ENCODE data around the gene SPECC1. TPM values are rescaled to one million over a fixed set of nuclear protein-coding genes. Genes with fewer than 3 reads are reported as not detected.

Gene SPECC1
- total RNA-seq, 1 donor from 2014 or later: 65.7 TPM

GRCh38 chr17:20067711-20068110, 58.6 kb downstream of the SPECC1 start:
- no peak for TF ChIP-seq CTCF (IDR thresholded peaks at IDR 0.05; ENCODE audit: unreplicated experiment)
- no peaks in the 10 kb centered on the region for H3K36me3 Mint-ChIP-seq (ENCODE audit: low read depth, unreplicated experiment)
- H3K27me3 Mint-ChIP-seq (ENCODE audit: unreplicated experiment): no peaks in the 10 kb centered on the region
- no peak overlapping the region for H3K4me3 Mint-ChIP-seq (ENCODE audit: unreplicated experiment)
- H3K4me1 Mint-ChIP-seq (ENCODE audit: unreplicated experiment): no peaks in the 10 kb centered on the region
- no peak overlapping the region for H3K27ac Mint-ChIP-seq (ENCODE audit: unreplicated experiment)
- no peak for DNase-seq (ENCODE audit: low spot score)
- H3K9me3 Mint-ChIP-seq (ENCODE audit: unreplicated experiment): no peaks in the 10 kb centered on the region

- H3K4me3 Mint-ChIP-seq (ENCODE audit: unreplicated experiment): no peak overlapping the region
- TF ChIP-seq CTCF (IDR thresholded peaks at IDR 0.05; ENCODE audit: unreplicated experiment): no peak
Measured at GRCh38 chr17:20068445-20068844, 59.3 kb downstream of the SPECC1 start.

GRCh38 chr17:20071824-20072691, 62.9 kb downstream of the SPECC1 start:
- Mint-ChIP-seq H3K4me3 (ENCODE audit: unreplicated experiment) (no peak overlapping the region), H3K27ac (ENCODE audit: unreplicated experiment) (no peak overlapping the region), H3K36me3 (ENCODE audit: low read depth, unreplicated experiment) (no peaks in the 10 kb centered on the region), H3K4me1 (ENCODE audit: unreplicated experiment) (peaks cover 8% of the 10 kb centered on the region), H3K27me3 (ENCODE audit: unreplicated experiment) (no peaks in the 10 kb centered on the region), H3K9me3 (ENCODE audit: unreplicated experiment) (no peaks in the 10 kb centered on the region)
- DNase-seq (ENCODE audit: low spot score): no peak
- TF ChIP-seq CTCF (IDR thresholded peaks at IDR 0.05; ENCODE audit: unreplicated experiment): no peak

More at GRCh38 chr17:20068445-20068844, 59.3 kb downstream of the SPECC1 start:
- Mint-ChIP-seq H3K4me1 (ENCODE audit: unreplicated experiment) (peaks cover 5% of the 10 kb centered on the region), H3K9me3 (ENCODE audit: unreplicated experiment) (no peaks in the 10 kb centered on the region), H3K27me3 (ENCODE audit: unreplicated experiment) (no peaks in the 10 kb centered on the region), H3K36me3 (ENCODE audit: low read depth, unreplicated experiment) (no peaks in the 10 kb centered on the region), H3K27ac (ENCODE audit: unreplicated experiment) (no peak overlapping the region)
- DNase-seq (ENCODE audit: low spot score): no peak

GRCh38 chr17:20072692-20072992, 63.5 kb downstream of the SPECC1 start:
- H3K4me1 Mint-ChIP-seq (ENCODE audit: unreplicated experiment): peaks cover 8% of the 10 kb centered on the region
- no peak for TF ChIP-seq CTCF (IDR thresholded peaks at IDR 0.05; ENCODE audit: unreplicated experiment)
- H3K36me3 Mint-ChIP-seq (ENCODE audit: low read depth, unreplicated experiment): no peaks in the 10 kb centered on the region
- H3K4me3 Mint-ChIP-seq (ENCODE audit: unreplicated experiment): no peak overlapping the region
- H3K9me3 Mint-ChIP-seq (ENCODE audit: unreplicated experiment): no peaks in the 10 kb centered on the region
- no peak overlapping the region for H3K27ac Mint-ChIP-seq (ENCODE audit: unreplicated experiment)
- no peak for DNase-seq (ENCODE audit: low spot score)
- no peaks in the 10 kb centered on the region for H3K27me3 Mint-ChIP-seq (ENCODE audit: unreplicated experiment)

All from endothelial cell (in vitro differentiated cells).